GM08714 (cell line): Measurements from ENCODE around the gene CITED2.
A peak's percentile ranks its signal among the peaks of the same experiment; 100 is the strongest.
"Not testable (repeated sequence)": the region's sequence is repeated elsewhere in the genome, so short reads cannot be mapped to it uniquely, and the experiment has no call there.

Experiments used
- H3K4me3 ChIP-seq: fragments of 200-500 bp; sonication (Bioruptor generic); 2 replicates; pipeline ENCODE4 v1.5.1; 2014; ENCODE audit warnings: mild to moderate bottlenecking, low read length, inconsistent platforms
- ZNF274 ChIP-seq: IDR thresholded peaks from 2 replicates; pipeline ENCODE4 v1.6.1; 2012; ENCODE audit warnings: mild to moderate bottlenecking, low read depth, low read length

Gene CITED2, protein sequence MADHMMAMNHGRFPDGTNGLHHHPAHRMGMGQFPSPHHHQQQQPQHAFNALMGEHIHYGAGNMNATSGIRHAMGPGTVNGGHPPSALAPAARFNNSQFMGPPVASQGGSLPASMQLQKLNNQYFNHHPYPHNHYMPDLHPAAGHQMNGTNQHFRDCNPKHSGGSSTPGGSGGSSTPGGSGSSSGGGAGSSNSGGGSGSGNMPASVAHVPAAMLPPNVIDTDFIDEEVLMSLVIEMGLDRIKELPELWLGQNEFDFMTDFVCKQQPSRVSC

DNA sequence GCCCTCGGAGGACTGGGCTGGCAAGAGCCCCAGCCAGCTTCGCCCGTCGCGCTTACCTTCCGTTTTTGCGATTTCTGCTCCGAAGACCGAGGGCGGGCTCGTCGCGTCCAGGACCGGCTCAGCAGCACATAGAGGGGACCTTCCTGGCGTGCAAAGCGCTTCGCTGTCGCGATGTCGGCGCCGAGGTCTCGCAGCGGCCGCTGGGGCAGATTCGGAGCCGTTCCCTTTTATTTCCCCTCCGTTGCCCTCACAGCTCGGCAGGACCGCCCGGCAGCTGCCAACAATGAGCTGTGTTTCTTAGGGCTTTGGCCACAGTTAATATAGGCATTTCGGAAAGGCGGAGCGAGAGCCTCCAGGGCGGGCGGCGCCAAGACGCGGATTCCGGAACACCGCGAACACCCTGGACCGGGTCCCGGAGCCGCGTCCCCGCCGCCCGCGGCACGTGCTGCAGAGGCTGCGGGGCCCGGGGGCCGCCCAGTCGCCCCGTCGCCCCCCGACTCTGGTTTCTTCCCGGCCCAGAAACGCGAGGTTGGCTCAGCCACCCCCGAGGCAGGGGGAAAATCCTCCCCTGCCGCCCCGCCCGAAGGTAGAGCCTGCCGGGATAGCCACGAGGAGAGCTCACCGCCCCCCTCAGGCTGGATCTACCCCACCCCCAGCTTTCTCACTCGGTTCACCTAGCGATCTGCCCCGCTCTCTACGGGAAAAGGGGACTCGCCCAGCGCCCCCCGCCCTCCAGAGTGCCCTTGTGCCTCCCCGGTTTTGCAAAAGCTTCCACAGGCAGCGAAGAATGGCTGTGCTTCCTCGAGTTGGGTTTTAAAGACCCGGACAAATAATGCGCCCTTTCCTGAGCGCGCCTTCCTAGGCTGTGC is at the start of gene CITED2:
Gene CITED2 (minus strand): TSS at position 292 of the 869 bp plus-strand sequence. CDS start 704 bp downstream, outside the sequence.
- H3K4me3 ChIP-seq = peak within 1 kb of the TSS; percentile 79
- TF ChIP-seq ZNF274 = no peak

DNA sequence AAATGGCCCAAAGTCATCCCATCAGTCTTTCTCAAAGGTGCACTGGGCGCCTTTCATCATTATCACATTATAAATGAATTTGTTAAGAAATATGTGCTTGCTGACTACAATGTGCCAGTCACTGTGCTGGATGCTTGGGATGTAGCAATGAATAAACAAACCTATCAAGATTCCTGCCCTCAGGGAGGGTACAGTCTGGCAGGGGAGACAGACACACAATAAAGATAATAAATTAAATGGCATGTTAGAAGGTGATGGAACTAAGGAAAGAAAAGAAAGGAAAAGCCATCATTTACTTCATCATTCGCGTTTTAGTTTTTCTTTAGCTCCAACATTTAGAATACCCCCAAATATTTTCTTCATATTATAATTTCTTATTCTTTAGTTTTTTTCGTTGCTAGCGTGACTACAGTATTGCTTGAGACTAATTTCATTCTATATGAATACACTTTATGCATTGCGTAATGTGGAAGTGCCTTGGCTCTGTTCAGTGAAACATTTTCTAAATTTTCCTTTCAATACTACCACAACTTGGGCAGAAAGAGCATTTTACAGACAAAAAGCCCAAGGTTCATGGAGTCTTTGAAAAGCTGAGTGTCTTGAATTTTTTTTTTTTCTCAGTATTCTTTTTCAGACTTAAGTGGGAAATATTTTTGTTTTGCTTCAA is 48.7 kb upstream of the CITED2 start:
- no peak overlapping the region for H3K4me3 ChIP-seq
- no peak for TF ChIP-seq ZNF274

DNA sequence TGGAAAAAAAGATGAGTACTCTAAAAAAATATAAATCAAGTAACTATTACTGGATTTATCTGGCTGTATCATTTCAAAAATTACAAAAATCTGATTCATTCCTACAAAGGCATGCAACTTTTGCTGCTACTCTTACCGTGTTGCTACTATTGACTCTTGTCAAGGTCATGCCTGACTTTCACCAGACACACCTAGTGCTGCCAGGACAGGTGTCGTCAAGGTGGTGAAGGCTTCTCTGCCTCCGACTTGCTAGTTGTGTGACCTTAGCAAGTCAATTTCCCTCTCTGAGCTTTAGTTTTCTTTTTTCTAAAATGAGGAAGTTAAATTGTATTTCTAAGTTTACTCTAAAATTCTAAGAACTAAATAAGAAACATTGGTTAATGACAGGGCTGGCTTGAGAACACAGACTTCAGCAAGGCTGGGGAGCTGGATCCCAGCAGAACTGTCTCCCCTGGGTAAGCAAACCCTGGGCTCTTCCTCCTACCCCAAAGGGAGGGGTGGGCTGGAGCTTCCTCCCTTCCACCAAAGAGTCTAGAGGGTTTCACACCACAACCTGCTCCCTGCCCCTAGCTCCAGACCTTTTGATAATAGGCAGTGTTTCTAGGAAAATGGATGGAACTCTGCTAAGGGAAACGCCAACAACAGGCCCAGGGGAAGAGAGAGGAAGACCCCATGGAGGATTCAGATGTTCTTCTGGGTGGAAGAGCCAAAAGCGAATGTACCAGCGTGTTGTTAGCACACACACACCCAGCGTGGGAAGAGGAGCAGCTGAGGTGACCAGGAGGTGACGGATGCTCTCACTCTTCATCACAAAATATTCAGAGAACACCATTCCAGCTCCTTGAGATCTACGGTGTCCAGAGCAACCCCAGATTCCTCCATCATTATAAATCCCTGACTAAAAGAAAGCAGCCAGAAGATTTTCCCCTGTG is 47.9 kb upstream of the CITED2 start:
- TF ChIP-seq ZNF274 = no peak
- H3K4me3 ChIP-seq = no peak overlapping the region

DNA sequence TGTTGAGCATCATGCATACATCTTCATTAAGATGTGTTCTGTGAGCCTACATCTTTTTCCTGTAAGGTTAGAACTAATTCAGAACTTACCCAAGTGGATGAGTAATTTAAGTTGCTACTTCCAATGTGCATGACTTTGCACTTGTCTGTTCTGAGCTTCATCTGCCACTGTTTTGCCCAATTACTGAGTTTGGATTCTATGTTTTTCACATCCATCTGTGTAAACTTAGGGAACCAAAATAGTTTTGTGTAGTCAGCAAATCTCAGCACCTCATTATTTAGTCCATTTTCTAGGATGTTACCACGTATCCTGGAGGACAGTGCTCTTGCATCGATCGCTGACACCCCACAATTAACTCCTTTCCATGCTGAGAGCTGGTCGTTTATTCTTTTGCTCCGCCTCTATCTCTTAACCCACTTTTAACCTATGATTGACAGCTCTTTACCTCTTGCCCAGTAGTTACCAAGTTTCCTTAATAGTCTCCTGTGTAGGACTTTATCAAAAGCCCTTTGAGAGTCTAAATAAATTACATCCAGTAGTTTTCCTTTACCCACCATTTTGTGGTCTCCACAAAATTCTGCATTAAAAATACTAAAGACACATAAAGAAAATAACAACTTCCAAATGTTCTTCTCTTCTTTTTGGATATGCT is 44.2 kb upstream of the CITED2 start:
- TF ChIP-seq ZNF274 = no peak
- H3K4me3 ChIP-seq = no peak overlapping the region

DNA sequence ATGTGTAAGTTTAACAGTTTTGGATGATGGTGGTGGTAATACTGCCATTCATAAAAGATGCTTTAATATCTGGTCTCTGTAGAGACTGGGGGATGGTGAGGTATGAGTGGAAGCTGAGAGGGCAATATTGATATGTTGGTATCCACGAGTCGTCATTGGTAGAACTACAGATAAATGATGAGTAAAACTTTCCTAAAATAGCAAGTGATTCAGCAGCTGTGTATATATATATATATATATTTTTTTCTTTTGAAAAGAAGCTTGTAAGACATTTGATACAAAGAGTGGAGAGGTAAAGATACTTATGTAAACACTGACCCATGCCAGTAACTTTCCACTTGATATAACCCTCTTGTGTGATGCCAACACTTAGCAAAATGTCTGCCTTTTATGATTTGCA is 41.7 kb upstream of the CITED2 start:
- H3K4me3 ChIP-seq = no peak overlapping the region
- TF ChIP-seq ZNF274 = no peak

DNA sequence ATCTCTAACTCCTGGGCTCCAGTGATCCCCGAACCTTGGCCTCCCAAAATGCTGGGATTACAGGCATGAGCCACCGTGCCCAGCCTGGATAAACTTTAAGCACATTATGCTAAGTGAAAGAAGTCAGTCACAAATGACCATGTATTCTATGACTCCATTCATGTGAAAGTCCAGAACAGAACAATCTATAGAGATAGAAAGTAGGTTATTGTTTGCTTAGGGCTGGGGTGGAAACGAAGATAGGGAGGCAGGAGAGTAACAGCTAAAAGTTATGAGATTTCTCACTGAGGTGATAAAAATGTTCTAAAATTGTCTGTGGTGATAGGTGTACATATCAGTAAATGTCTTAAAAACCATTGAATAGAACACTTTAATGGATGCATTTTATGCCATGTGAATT is 40.9 kb upstream of the CITED2 start:
- TF ChIP-seq ZNF274 = no peak
- H3K4me3 ChIP-seq = no peak overlapping the region

DNA sequence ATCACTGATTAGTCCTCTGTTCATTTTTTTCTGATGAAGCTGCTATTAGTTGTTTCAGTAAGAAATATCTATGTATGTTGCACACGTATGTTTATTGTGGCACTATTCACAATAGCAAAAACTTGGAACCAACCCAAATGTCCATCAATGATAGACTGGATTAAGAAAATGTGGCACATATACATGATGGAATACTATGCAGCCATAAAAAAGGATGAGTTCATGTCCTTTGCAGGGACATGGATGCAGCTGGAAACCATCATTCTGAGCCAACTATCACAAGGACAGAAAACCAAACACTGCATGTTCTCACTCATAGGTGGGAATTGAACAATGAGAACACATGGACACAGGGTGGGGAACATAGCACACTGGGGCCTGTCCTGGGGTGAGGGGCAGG is 37.7 kb upstream of the CITED2 start:
- H3K4me3 ChIP-seq = not testable (repeated sequence)

DNA sequence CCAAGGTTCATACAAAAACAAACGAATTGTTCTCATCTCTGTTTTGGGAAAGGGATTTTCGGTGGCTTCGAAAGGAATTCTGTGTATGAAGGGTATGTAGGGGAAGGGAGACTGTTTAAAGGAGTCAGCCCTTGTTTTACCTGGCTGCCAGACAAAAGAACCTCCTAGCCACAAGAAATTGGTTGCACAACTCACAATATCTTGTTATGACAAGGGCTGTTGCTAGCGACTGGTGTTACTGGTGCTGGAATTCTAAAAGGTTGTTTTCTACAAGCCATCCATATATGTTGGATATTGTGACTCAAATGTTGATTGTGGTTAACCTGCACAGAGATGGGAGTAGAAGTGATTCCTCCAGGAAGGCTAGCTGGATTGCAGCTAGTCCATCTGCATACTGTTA is 34.6 kb upstream of the CITED2 start:
- H3K4me3 ChIP-seq = no peak overlapping the region
- TF ChIP-seq ZNF274 = no peak

DNA sequence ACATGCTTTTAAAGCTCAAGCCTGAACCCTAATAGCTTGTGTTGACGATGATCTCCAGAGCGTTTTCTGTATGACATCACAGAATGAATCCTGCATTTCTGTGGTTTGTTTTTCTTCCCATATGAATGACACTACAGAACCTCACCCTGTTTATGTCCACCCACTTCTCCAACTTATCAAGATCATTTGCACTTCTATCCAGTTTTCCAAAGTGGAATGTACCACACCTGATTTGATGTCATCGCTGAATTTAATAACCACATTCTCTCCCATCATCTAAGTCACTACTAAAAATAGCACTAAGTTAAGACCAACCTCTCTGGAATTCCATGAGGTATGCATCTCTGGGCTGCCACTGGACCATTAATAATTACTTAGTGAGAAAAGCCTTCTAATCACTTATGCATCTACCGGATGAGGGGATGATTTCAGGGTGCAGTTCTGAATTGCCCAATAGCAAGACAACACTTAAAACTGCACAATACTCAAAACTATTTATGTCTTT is 33.3 kb upstream of the CITED2 start:
- no peak for TF ChIP-seq ZNF274
- H3K4me3 ChIP-seq = no peak overlapping the region

DNA sequence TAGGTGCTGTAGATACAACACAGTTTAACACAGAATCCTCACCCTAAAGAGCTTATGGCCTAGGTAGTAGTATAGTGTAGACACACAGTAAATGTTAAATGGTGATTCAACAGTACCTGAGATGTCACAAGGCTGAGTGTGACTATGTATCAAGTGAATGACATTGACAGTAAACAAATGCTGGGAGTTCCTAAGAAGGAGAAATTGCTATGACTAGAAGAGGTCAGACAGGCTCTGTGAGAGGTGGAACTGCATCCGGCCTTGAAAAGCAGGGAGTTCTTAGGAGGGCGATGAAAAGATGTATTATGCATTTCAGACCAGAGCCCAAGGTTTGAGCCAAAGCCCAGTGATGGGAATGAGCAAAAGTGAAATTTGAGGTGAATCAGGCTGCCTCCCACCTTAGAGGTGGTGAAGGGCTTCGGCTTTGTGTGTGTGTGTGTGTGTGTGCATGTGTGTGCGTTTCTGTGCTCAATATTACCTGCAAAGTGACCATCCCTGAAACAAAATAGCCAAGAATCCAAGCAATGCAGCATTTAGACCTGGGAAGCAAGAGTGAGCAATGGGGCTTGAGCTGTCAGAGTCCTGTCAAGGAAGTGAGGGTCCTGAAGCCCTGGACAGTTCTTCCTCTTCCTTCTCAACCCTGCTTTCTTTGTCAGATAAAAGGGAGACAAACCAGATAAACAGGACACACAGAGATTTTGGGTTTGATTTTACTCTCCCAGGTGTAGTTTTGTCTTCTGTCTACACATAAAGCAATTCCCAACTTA is 32.3 kb upstream of the CITED2 start:
- H3K4me3 ChIP-seq = no peak overlapping the region
- no peak for TF ChIP-seq ZNF274

DNA sequence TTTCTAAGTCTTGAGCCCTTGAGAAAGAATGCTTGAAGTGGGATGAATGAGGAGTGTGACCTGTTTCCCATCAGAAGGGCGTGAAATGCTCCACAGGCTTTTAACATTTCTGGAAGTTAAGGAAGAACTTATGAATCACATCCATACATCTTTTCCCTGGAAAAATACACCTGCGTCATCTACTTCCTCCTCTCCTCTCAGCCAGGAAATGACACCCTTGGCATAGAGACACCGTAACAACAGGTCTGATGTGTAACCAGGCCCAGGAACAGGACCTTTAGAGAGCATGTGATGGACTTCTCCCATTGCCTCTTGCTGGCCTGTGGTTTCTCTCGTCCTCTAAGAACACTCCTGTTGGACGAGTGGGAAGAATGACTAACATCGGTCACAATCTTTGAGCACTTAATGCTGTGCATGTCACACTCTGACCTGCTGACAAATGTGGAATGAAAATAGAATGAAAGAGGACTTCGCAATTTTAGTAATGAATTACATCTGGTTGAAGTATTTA is 28.5 kb upstream of the CITED2 start:
- no peak for TF ChIP-seq ZNF274
- no peak overlapping the region for H3K4me3 ChIP-seq

DNA sequence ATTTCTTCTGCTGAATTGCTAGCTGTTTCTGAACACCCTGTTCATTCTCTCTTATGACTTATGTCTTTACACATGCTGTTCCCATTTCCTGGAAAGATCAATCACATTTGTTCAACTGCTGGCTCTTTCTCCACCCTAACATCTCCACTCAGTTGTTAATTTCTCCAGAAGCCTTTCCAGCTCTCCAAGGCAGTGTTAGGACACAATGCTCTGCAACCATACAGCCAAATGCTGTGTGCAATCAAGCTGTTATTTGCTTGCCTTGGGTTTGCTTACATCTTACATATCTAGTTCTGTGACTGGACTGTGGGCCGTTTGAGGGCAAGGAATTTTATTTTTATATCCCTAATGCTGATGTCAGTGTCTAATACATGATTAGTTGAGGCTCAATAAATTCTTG is 24.2 kb upstream of the CITED2 start:
- no peak for TF ChIP-seq ZNF274
- no peak overlapping the region for H3K4me3 ChIP-seq

DNA sequence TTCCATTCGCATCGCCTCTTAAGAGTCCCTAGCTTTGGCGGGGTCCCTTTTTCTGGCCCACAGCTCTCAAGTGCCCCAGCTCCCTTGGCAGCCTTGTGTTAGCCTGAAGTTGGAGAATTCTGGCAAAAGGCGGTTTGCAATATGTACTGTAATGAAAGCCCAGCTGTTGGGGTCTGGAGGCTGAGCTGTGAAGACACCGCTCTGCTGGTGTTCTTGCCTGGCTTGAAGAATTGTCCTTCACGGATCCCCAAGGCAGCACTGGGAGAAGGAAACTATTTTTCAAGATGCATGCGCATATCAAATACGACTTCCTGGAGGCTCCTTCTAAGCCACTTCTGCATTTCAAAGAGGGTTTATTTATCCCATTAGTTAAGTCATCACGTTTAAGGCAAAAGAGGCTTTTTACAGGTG is 21.4 kb upstream of the CITED2 start:
- no peak overlapping the region for H3K4me3 ChIP-seq
- TF ChIP-seq ZNF274 = no peak
